ENCODE results near the gene SELENON. TPM values are rescaled to one million over a fixed set of nuclear protein-coding genes. Genes with fewer than 3 reads are reported as not detected.

The SELENON gene
- total and polyA plus RNA-seq, 2 donors from 2014 or later = 69.3 to 116 TPM

DNA sequence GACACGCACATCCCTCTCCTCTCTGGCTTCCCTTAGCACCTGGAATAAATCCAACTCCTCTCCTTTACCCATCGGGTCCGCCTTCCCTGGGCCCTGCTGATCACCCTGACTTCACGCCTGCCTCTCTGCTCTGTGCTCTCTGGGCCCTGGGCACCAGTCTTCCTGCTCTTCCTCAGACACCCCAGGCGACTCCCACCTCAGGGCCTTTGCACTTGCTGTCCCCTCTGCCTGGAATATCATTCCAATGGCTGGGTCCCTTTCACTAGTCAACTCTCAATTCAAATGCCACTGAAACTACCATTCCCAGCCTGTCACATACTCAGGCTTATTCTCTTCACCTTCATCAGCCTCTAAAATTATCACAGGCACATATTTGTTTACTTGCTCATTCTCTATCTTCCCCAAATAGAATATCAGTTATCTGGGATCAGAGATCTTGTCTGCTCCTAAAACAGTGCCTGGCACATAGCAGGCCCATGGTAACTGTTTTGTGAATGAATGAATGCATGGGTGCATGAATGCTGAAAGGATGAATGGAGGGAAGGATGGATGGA lies 27.2 kb upstream of the SELENON start:
- Histone ChIP-seq H3K36me3 (ENCODE audit: control insufficient read depth in 2 of 3, insufficient read depth in 3 of 3, low read length in 3 of 3) (no peaks in the 10 kb centered on the region), H3K4me1 (ENCODE audit: control insufficient read depth in 2 of 3, insufficient read depth in 2 of 3, low read depth in 1 of 3, low read length in 3 of 3) (peaks cover 14 to 60% (median 43%) of the 10 kb centered on the region in 3 donors), H3K4me3 (ENCODE audit: low read length in 3 of 3) (no peak overlapping the region), H3K9ac (ENCODE audit: low read length in 3 of 3) (peak overlapping the region in 1 of 3 donors; percentile 42), H3K27ac (ENCODE audit: low read depth in 2 of 2, low read length in 2 of 2) (peak overlapping the region; percentile 66 to 90), H3K9me3 (ENCODE audit: control insufficient read depth in 2 of 3, insufficient read depth in 1 of 3, low read length in 3 of 3) (no peaks in the 10 kb centered on the region), H3K27me3 (ENCODE audit: control insufficient read depth, insufficient read depth, low read length) (no peaks in the 10 kb centered on the region)
- TF ChIP-seq, protein P1, sequence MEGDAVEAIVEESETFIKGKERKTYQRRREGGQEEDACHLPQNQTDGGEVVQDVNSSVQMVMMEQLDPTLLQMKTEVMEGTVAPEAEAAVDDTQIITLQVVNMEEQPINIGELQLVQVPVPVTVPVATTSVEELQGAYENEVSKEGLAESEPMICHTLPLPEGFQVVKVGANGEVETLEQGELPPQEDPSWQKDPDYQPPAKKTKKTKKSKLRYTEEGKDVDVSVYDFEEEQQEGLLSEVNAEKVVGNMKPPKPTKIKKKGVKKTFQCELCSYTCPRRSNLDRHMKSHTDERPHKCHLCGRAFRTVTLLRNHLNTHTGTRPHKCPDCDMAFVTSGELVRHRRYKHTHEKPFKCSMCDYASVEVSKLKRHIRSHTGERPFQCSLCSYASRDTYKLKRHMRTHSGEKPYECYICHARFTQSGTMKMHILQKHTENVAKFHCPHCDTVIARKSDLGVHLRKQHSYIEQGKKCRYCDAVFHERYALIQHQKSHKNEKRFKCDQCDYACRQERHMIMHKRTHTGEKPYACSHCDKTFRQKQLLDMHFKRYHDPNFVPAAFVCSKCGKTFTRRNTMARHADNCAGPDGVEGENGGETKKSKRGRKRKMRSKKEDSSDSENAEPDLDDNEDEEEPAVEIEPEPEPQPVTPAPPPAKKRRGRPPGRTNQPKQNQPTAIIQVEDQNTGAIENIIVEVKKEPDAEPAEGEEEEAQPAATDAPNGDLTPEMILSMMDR (IDR thresholded peaks at IDR 0.05; ENCODE audit: borderline replicate concordance, extremely low read depth, insufficient read depth) = no peak
- FAIRE-seq (no peak), DNase-seq (no peak)
- intact Hi-C loops (cut with DNase I) = no loop called here

DNA sequence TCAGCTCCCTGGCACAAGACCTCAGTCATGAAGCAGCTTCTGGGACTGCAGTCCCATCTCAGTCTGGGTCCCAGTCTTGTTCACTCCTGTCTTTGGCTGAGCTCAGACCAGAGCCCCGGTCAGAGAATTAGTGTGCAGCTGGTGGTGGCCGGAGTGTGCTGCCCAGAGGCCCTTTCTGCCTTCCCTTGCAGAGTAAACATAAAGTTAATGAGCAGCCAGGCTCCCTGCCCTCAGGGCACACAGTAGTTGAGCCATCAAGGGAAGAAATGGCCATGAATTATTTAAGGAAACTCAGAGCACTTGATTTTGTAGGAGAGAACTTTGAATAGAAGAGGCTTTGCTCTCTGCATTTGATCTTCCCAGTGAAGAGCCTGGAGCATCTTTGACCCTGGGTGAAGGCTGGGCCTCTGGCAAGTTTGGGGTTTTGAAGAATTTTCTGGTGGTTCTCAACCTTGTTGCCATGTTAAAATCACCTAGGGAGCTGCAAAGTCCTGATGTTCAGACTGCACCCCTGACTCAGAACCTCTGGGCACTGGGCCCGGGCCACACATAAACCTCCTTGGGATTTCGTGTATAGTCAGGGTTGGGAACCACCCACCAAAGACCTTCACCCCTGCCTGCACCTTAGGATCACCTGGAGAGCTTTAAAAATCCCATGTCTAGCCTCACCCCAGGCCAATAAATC lies 26.4 kb upstream of the SELENON start:
- Histone ChIP-seq H3K27ac (ENCODE audit: low read depth in 2 of 2, low read length in 2 of 2) (peak overlapping the region; percentile 66 to 90), H3K36me3 (ENCODE audit: control insufficient read depth in 2 of 3, insufficient read depth in 3 of 3, low read length in 3 of 3) (no peaks in the 10 kb centered on the region), H3K4me3 (ENCODE audit: low read length in 3 of 3) (no peak overlapping the region), H3K9ac (ENCODE audit: low read length in 3 of 3) (peak overlapping the region in 1 of 3 donors; percentile 28), H3K9me3 (ENCODE audit: control insufficient read depth in 2 of 3, insufficient read depth in 1 of 3, low read length in 3 of 3) (no peaks in the 10 kb centered on the region), H3K4me1 (ENCODE audit: control insufficient read depth in 2 of 3, insufficient read depth in 2 of 3, low read depth in 1 of 3, low read length in 3 of 3) (peaks cover 13 to 60% (median 43%) of the 10 kb centered on the region in 3 donors), H3K27me3 (ENCODE audit: control insufficient read depth, insufficient read depth, low read length) (no peaks in the 10 kb centered on the region)
- DNase-seq (peak; percentile 86 to 92 (median 90)), FAIRE-seq (peak; percentile 66)
- TF ChIP-seq, protein P1 (IDR thresholded peaks at IDR 0.05; ENCODE audit: borderline replicate concordance, extremely low read depth, insufficient read depth) = no peak
- intact Hi-C loops (cut with DNase I) = no loop called here

DNA sequence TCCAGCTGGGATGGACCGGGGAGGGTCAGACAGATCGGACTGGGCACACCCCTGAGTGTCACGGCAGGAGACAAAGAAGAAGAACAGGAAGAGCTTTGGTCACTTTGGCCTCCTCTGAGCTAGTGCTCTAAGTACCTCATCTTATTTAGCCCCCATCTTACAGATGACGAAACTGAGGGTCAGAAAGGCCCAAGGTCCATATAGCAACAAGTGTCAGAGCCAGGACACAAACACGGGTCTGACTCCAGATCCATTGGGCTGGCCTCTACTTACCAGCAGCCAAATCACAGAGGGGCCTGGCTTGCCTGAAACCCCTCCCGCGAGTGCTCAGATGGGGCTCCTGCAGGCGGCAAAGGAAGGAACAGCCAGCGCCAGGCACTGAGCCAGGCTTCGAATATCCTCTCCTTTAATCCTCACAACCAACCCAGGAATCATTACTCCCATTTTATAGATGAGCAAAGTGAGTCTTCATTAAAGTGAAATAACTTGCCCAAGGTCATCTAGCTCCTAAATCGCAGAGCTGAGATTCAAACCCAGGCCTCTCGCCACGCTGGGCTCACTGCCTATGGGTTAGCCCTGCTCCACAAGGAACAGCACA lies 25.7 kb upstream of the SELENON start:
- no peak for FAIRE-seq
- no peaks in the 10 kb centered on the region for H3K9me3 ChIP-seq (ENCODE audit: control insufficient read depth in 2 of 3, insufficient read depth in 1 of 3, low read length in 3 of 3)
- no peak overlapping the region for H3K4me3 ChIP-seq (ENCODE audit: low read length in 3 of 3)
- DNase-seq = no peak
- H3K27ac ChIP-seq (ENCODE audit: low read depth in 2 of 2, low read length in 2 of 2) = peak overlapping the region; percentile 66 to 90
- no peaks in the 10 kb centered on the region for H3K27me3 ChIP-seq (ENCODE audit: control insufficient read depth, insufficient read depth, low read length)
- intact Hi-C loops (cut with DNase I) = no loop called here
- peaks cover 8 to 55% (median 40%) of the 10 kb centered on the region in 3 donors for H3K4me1 ChIP-seq (ENCODE audit: control insufficient read depth in 2 of 3, insufficient read depth in 2 of 3, low read depth in 1 of 3, low read length in 3 of 3)
- H3K36me3 ChIP-seq (ENCODE audit: control insufficient read depth in 2 of 3, insufficient read depth in 3 of 3, low read length in 3 of 3) = no peaks in the 10 kb centered on the region
- TF ChIP-seq, protein P1 (IDR thresholded peaks at IDR 0.05; ENCODE audit: borderline replicate concordance, extremely low read depth, insufficient read depth) = no peak
- H3K9ac ChIP-seq (ENCODE audit: low read length in 3 of 3) = peak overlapping the region in 1 of 3 donors; percentile 28

Measured in kidney (tissue), 14 donors.